HG02642 (cell line): ENCODE data around the gene NLGN1.

Experiments used
- ATAC-seq: cut with Tn5 transposase; IDR thresholded peaks from one replicate; pipeline ENCODE4 v1.9.1; 2021; ENCODE audit warnings: mild to moderate bottlenecking; ENCODE audit not compliant: unreplicated experiment, poor library complexity

NLGN1 gene

GRCh38 chr3:173889596-173889995, 492.1 kb downstream of the NLGN1 start:
- no peak for ATAC-seq

- ATAC-seq, result no peak
These were observed 492.5 kb downstream of the NLGN1 start for GRCh38 chr3:173890091-173890490.

- no peak for ATAC-seq
These were observed 493.9 kb downstream of the NLGN1 start for GRCh38 chr3:173891272-173892100.

- ATAC-seq, result no peak
These were observed 495.0 kb downstream of the NLGN1 start for GRCh38 chr3:173892547-173892946.

GRCh38 chr3:173893066-173893465, 495.5 kb downstream of the NLGN1 start:
- ATAC-seq, result no peak

GRCh38 chr3:173893835-173894234, 496.3 kb downstream of the NLGN1 start:
- no peak for ATAC-seq

GRCh38 chr3:173897631-173898030, 500.1 kb downstream of the NLGN1 start:
- ATAC-seq, result no peak

- ATAC-seq, result no peak
These were observed 504.1 kb downstream of the NLGN1 start for GRCh38 chr3:173901649-173902048.

GRCh38 chr3:173902401-173902800, 504.9 kb downstream of the NLGN1 start:
- ATAC-seq, result no peak

- ATAC-seq, result no peak
These were observed 505.3 kb downstream of the NLGN1 start for GRCh38 chr3:173902871-173903270.

- ATAC-seq, result no peak
These were observed 507.8 kb downstream of the NLGN1 start for GRCh38 chr3:173905381-173905780.

GRCh38 chr3:173911446-173911845, 513.9 kb downstream of the NLGN1 start:
- ATAC-seq, result no peak

GRCh38 chr3:173912126-173912525, 514.6 kb downstream of the NLGN1 start:
- ATAC-seq, result no peak

- ATAC-seq, result no peak
These were observed 515.9 kb downstream of the NLGN1 start for GRCh38 chr3:173913397-173913796.

GRCh38 chr3:173913974-173914421, 516.5 kb downstream of the NLGN1 start:
- no peak for ATAC-seq

GRCh38 chr3:173916799-173917198, 519.3 kb downstream of the NLGN1 start:
- ATAC-seq, result no peak

- no peak for ATAC-seq
These were observed 522.8 kb downstream of the NLGN1 start for GRCh38 chr3:173920386-173920785.

GRCh38 chr3:173921732-173922131, 524.2 kb downstream of the NLGN1 start:
- ATAC-seq, result no peak

- ATAC-seq, result no peak
These were observed 525.7 kb downstream of the NLGN1 start for GRCh38 chr3:173923204-173923603.

GRCh38 chr3:173930251-173930650, 532.7 kb downstream of the NLGN1 start:
- no peak for ATAC-seq

- peak; percentile 58 for ATAC-seq
These were observed 535.1 kb downstream of the NLGN1 start for GRCh38 chr3:173932624-173933023.

GRCh38 chr3:173933113-173933512, 535.6 kb downstream of the NLGN1 start:
- no peak for ATAC-seq
